ENCODE results near the gene ANKRD39.
"Not testable (repeated sequence)": the region's sequence is repeated elsewhere in the genome, so short reads cannot be mapped to it uniquely, and the experiment has no call there.

Gene ANKRD39

GRCh38 chr2:96869822-96870625 lies 12.2 kb upstream of the ANKRD39 start, which contains the start of gene SEMA4C:
SEMA4C (minus strand) TSS chr2:96870080; CDS start chr2:96867886, 2,194 bp downstream.
- no peak for DNase-seq

- DNase-seq, result peak; percentile 60
These were observed 11.5 kb upstream of the ANKRD39 start for GRCh38 chr2:96869281-96869821.

- peak; percentile 93 for DNase-seq
These were observed 10.9 kb upstream of the ANKRD39 start for GRCh38 chr2:96868555-96869280.

GRCh38 chr2:96867756-96868554 lies 10.1 kb upstream of the ANKRD39 start:
- DNase-seq, result no peak

GRCh38 chr2:96866986-96867755 lies 9.4 kb upstream of the ANKRD39 start:
- DNase-seq, result no peak

- no peak for DNase-seq
These were observed 8.8 kb upstream of the ANKRD39 start for GRCh38 chr2:96866586-96866985.

- no peak for DNase-seq
These were observed 8.3 kb upstream of the ANKRD39 start for GRCh38 chr2:96866149-96866548.

- no peak for DNase-seq
These were observed 7.8 kb upstream of the ANKRD39 start for GRCh38 chr2:96865654-96866053.

GRCh38 chr2:96864343-96865091 lies 6.7 kb upstream of the ANKRD39 start:
- no peak for DNase-seq

- no peak for DNase-seq
These were observed 5.9 kb upstream of the ANKRD39 start for GRCh38 chr2:96863575-96864342.

GRCh38 chr2:96863056-96863455 lies 5.2 kb upstream of the ANKRD39 start:
- DNase-seq, result not testable (repeated sequence)

- DNase-seq, result no peak
These were observed 3.3 kb upstream of the ANKRD39 start for GRCh38 chr2:96861074-96861473.

- no peak for DNase-seq
These were observed 2.5 kb upstream of the ANKRD39 start for GRCh38 chr2:96860065-96861029.

GRCh38 chr2:96859681-96860064 lies 1.9 kb upstream of the ANKRD39 start:
- DNase-seq, result no peak

GRCh38 chr2:96859099-96859649 lies 1.4 kb upstream of the ANKRD39 start:
- no peak for DNase-seq

- DNase-seq, result no peak
These were observed 795 bp downstream of the ANKRD39 start for GRCh38 chr2:96856776-96857666.

GRCh38 chr2:96853321-96853720 lies 4.5 kb downstream of the ANKRD39 start:
- no peak for DNase-seq

GRCh38 chr2:96852667-96853066 lies 5.1 kb downstream of the ANKRD39 start:
- no peak for DNase-seq

Measured in 8988T (cell line).